GM18505 (cell line): Measurements from ENCODE around the gene PRM2.

Source experiments
- ATAC-seq: cut with Tn5 transposase; IDR thresholded peaks from one replicate; pipeline ENCODE4 v1.9.1; 2021; ENCODE audit not compliant: unreplicated experiment
- POLR2A ChIP-seq: IDR thresholded peaks from 4 replicates; pipeline ENCODE4 v1.6.1; 2011; ENCODE audit warnings: borderline replicate concordance; ENCODE audit not compliant: insufficient read depth, insufficient read length; ENCODE audit errors: extremely low read depth

The PRM2 gene, protein sequence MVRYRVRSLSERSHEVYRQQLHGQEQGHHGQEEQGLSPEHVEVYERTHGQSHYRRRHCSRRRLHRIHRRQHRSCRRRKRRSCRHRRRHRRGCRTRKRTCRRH

GRCh38 chr16:11276143-11276895 lies at the start of gene PRM2:
Gene PRM2, minus strand, starts transcription at chr16:11276480. Its CDS starts 110 bp downstream, at chr16:11276370.
- TF ChIP-seq POLR2A, result no peak
- ATAC-seq, result no peak

DNA sequence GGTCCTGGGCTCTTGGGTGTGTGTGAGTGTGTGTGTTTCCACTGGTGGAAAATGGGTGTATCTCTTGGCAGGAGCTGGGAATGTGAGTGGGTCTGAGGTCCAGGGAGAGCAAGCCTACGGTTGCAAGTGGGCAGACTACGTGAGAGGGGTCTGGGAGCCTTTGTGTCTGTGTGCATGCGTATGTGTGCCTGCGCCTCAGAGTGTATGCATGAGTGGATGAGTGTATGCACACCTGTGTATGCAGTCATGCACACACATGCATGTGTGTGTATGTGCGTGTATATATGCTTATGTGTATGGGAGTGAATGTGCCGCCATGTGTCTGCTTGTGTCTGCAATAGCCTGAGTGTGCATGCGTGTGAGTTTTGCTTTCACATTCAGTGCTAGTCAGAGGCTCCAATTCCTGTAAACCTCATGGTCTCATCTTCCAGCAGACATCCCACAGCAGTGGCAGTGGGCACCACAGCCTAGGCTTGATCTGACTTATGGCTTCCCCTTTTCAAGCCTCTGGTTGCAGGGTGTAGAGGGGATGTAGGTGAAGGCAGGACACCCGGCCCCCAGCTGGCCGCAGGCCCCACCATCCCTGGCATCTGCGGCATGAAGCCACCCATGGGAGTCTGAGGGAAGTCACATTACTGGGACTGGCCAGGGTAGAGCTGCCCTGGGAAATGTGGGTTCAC lies 49.3 kb upstream of the PRM2 start:
- no peak for TF ChIP-seq POLR2A
- ATAC-seq, result no peak

- TF ChIP-seq POLR2A, result no peak
- no peak for ATAC-seq
Observed at GRCh38 chr16:11323551-11324336, 47.5 kb upstream of the PRM2 start.

DNA sequence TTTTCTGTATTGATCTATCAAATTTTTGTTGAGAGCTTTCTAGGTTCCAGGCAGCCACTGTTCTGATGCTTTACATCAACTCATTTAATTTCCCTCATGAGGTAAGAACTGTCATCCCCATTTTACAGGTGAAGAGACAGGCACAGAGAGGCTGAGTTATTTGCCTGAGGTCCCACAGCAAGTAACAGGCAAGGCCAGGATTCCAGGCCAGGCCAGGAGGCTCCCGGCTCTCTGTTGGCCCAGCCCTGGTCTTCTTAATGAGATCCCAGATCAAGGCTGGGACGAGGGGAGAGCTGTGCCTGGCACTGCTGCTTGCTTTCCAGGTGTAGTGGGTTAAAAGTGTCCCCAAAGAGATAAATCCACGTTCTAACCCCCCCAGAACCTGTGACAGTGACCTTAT lies 46.5 kb upstream of the PRM2 start:
- no peak for TF ChIP-seq POLR2A
- ATAC-seq, result no peak

DNA sequence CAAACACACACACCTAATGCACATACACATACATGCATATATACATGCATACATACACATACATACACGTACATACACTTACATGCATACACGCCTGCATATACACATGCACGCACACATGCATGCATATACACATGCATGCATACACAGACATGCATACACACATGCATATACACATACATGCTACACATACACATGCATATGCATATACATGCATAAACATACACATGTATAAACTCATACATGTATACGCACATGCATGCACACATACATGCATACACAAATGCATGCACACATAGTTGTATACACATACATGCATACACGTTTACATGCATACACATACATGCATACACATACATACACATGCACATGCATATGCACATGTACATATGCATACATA lies 45.4 kb upstream of the PRM2 start:
- ATAC-seq, result no peak

DNA sequence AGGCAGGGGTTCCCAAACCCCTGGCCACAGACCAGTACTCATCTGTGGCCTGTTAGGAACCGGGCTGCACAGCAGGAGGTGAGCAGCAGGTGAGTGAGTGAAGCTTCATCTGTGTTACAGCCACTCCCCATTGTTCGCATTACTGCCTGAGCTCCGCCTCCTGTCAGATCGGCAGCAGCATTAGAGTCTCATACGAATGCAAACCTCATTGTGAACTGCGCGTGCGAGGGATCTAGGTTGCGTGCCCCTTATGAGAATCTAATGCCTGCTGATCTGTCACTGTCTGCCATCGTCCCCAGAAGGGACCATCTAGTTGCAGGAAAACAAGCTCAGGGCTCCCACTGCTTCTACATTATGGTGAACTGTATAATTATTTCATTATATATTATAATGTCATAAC lies 43.9 kb upstream of the PRM2 start:
- no peak for TF ChIP-seq POLR2A
- ATAC-seq, result no peak

More for the DNA sequence above, 45.4 kb upstream of the PRM2 start:
- TF ChIP-seq POLR2A, result no peak

- ATAC-seq, result no peak
- no peak for TF ChIP-seq POLR2A
Observed at GRCh38 chr16:11319529-11320146, 43.4 kb upstream of the PRM2 start.

DNA sequence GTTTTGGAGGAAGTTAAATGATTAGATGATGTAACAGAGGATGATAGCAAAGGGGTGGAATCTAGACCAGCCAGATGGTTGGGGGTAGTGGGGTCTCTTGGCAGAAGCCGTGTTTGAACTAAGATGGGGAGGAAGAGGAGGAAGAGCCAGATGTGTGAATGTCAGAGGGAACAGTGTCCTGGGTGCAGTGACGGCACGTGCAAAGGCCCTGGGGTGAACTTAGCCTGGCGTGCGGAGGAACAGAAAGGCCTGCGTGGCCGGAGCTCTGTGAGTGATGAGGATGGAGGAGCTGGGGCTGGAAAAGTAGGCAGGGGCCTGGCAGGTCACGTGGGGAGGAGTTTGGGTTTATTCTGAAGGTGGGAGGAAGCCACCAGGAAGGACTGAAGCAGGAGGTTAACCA lies 42.5 kb upstream of the PRM2 start:
- no peak for ATAC-seq
- TF ChIP-seq POLR2A, result no peak

DNA sequence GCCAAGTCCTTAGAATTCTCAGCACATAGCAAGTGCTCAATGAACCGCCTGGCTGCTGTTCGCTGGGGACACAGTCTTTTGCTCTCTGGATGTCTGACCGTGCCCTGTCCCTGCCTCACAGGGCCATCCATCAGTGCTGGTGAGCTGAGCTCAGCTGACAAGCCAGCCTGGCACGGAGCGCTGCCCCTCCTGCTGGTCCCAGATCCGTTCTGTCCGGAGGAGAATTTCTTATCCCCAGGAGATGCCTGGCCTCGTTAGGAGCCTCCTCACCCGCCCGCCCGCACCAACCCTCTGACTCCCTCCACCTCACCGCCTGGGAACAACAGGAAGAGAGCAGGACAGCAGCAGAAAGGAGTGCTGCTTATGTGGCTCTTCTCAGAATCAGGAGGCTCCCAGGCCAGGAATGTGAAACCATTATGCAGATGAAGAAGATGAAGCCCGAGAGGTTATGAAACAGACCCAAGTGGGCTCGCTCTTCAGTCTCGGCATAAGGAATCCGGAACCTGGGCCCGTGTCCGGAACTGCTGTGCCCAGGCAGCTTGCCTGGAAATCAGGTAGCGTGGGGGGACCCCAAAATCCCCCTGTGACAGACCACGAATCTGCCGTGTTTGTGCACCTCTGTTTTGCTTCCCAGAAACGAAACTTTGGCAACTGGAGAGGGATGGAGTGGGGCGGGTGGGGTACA lies 40.2 kb upstream of the PRM2 start:
- no peak for ATAC-seq
- no peak for TF ChIP-seq POLR2A

GRCh38 chr16:11315510-11315909 lies 39.2 kb upstream of the PRM2 start:
- ATAC-seq, result no peak
- no peak for TF ChIP-seq POLR2A

GRCh38 chr16:11314309-11314894 lies 38.1 kb upstream of the PRM2 start:
- TF ChIP-seq POLR2A, result no peak

More at GRCh38 chr16:11314309-11314894, 38.1 kb upstream of the PRM2 start:
- ATAC-seq, result no peak
